ENCODE results near the gene ANKRD2.
"Not testable (repeated sequence)": the region's sequence is repeated elsewhere in the genome, so short reads cannot be mapped to it uniquely, and the experiment has no call there.

Gene ANKRD2

GRCh38 chr10:97549587-97550322 lies 22.8 kb upstream of the ANKRD2 start:
- Histone ChIP-seq H3K4me3 (ENCODE audit: low read depth, low read length) (no peak overlapping the region), H3K9me3 (ENCODE audit: control insufficient read depth, low read length) (no peaks in the 10 kb centered on the region), H3K9ac (no peak overlapping the region)

DNA sequence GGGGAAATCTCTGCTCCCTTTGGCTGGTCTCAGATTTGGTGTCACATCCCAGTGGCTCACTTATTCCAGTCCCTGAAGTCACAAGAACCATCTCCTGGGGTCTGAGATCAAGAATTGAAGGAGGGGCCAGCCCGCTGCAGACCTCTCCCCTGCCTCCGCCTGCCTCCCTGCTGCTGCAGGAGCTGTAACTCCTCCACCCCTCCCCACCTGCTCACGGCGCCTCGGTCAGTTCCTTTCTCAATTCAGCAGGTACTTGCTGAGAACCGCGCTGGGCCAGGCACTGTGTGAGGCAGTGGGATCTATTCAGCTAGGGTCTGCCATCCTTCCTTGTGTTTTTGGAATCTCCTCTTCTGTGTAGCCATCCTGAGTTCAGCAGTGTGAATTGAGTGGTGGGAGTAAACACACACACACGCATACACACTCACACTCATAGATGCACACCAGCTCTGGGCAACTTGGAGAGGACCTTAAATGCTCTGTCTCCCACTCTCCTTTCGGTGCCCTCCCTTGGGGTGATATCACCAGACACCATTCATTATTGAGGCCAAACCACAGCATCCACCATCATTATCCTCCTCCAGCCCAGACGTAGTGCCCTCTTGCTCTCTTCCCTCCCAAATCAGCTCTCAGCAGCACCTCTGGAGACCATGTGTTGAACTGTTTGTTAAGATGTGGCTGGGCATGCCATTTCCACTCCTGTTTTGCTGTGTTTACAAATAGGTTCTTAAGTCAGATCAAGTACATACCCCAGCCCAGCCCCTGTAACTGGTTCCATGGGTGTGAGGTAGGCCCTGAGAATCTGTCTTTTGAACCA lies 22.0 kb upstream of the ANKRD2 start:
- Histone ChIP-seq H2AFZ (no peak overlapping the region), H3K4me2 (ENCODE audit: low read length) (no peak overlapping the region), H3K9me3 (ENCODE audit: control insufficient read depth, low read length) (no peaks in the 10 kb centered on the region), H3K9ac (no peak overlapping the region), H3K36me3 (ENCODE audit: control insufficient read depth, insufficient read depth, low read length) (no peaks in the 10 kb centered on the region), H3K4me1 (peaks cover 4% of the 10 kb centered on the region), H3K4me3 (ENCODE audit: low read depth, low read length) (no peak overlapping the region), H3K79me2 (peaks cover 2% of the 10 kb centered on the region), H3K27ac (no peak overlapping the region), H3K27me3 (ENCODE audit: control insufficient read depth, insufficient read depth, low read length) (no peaks in the 10 kb centered on the region)
- TF ChIP-seq CTCF (IDR thresholded peaks at IDR 0.05), result no peak

More at GRCh38 chr10:97549587-97550322, 22.8 kb upstream of the ANKRD2 start:
- Histone ChIP-seq H3K4me2 (ENCODE audit: low read length) (no peak overlapping the region), H3K36me3 (ENCODE audit: control insufficient read depth, insufficient read depth, low read length) (no peaks in the 10 kb centered on the region), H2AFZ (peak overlapping the region; percentile 2), H3K79me2 (peaks cover 2% of the 10 kb centered on the region), H3K27ac (no peak overlapping the region), H3K27me3 (ENCODE audit: control insufficient read depth, insufficient read depth, low read length) (no peaks in the 10 kb centered on the region), H3K4me1 (peaks cover 4% of the 10 kb centered on the region)
- TF ChIP-seq CTCF (IDR thresholded peaks at IDR 0.05), result no peak

DNA sequence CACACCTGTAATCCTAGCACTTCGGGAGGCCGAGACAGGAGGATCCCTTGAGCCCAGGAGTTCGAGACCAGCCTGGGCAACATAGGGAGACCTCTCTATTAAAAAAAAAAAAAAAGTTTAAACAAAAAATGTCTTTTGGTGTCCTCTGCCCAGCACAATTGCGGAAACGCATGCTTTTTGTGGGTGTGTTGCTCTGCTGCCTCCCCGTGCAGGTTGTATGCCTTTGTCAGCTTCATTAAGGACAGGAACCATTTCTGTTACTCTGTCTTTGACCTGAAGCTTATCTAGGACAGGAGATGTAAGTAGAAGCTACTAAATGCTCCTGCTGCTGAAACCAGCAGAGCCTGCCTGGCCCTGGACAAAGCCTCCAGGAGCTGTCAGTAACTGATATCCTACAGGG lies 21.3 kb upstream of the ANKRD2 start:
- Histone ChIP-seq H3K79me2 (peaks cover 2% of the 10 kb centered on the region), H3K27ac (no peak overlapping the region), H3K9ac (no peak overlapping the region), H3K4me1 (peaks cover 4% of the 10 kb centered on the region), H3K4me2 (ENCODE audit: low read length) (no peak overlapping the region), H3K36me3 (ENCODE audit: control insufficient read depth, insufficient read depth, low read length) (no peaks in the 10 kb centered on the region), H3K27me3 (ENCODE audit: control insufficient read depth, insufficient read depth, low read length) (no peaks in the 10 kb centered on the region), H3K4me3 (ENCODE audit: low read depth, low read length) (no peak overlapping the region), H3K9me3 (ENCODE audit: control insufficient read depth, low read length) (no peaks in the 10 kb centered on the region), H2AFZ (no peak overlapping the region)
- no peak for TF ChIP-seq CTCF (IDR thresholded peaks at IDR 0.05)

DNA sequence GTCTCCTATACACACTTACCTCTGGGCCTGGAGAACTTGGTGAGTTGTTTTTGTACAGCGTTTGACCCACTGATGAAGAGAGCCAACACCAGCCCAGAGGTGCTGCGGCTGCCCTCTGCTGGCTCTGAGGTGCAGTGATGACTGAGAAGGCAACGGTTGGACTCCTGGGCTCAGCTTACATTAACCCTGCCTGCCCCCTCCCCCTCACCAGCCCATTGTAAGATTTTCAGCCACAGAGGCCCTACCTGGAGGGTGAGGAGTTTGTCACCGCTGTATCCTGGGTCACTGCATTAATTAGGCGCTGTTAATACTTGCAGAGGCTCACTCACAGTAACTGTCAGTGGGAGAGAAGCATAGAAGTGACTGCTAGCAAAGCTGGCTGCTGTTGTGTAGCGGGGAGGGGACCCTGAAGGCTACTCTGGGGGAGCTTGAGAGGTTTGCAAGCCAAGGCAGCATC lies 19.0 kb upstream of the ANKRD2 start:
- no peak overlapping the region for H3K9ac ChIP-seq

GRCh38 chr10:97554336-97554735 lies 18.2 kb upstream of the ANKRD2 start:
- H3K9me3 ChIP-seq (ENCODE audit: control insufficient read depth, low read length); H2AFZ ChIP-seq; H3K4me3 ChIP-seq (ENCODE audit: low read depth, low read length); H3K27ac ChIP-seq; H3K4me2 ChIP-seq (ENCODE audit: low read length); H3K9ac ChIP-seq; H3K4me1 ChIP-seq; H3K36me3 ChIP-seq (ENCODE audit: control insufficient read depth, insufficient read depth, low read length); H3K79me2 ChIP-seq; H3K27me3 ChIP-seq (ENCODE audit: control insufficient read depth, insufficient read depth, low read length): not testable (repeated sequence)

More for the DNA sequence above, 19.0 kb upstream of the ANKRD2 start:
- no peak overlapping the region for H3K27ac ChIP-seq
- no peaks in the 10 kb centered on the region for H3K79me2 ChIP-seq
- no peaks in the 10 kb centered on the region for H3K36me3 ChIP-seq (ENCODE audit: control insufficient read depth, insufficient read depth, low read length)
- no peak overlapping the region for H3K4me3 ChIP-seq (ENCODE audit: low read depth, low read length)
- TF ChIP-seq CTCF (IDR thresholded peaks at IDR 0.05), result peak; percentile 77
- H3K9me3 ChIP-seq (ENCODE audit: control insufficient read depth, low read length), result no peaks in the 10 kb centered on the region
- H3K4me1 ChIP-seq, result peaks cover 4% of the 10 kb centered on the region
- no peaks in the 10 kb centered on the region for H3K27me3 ChIP-seq (ENCODE audit: control insufficient read depth, insufficient read depth, low read length)
- H3K4me2 ChIP-seq (ENCODE audit: low read length), result no peak overlapping the region
- peak overlapping the region; percentile 9 for H2AFZ ChIP-seq

DNA sequence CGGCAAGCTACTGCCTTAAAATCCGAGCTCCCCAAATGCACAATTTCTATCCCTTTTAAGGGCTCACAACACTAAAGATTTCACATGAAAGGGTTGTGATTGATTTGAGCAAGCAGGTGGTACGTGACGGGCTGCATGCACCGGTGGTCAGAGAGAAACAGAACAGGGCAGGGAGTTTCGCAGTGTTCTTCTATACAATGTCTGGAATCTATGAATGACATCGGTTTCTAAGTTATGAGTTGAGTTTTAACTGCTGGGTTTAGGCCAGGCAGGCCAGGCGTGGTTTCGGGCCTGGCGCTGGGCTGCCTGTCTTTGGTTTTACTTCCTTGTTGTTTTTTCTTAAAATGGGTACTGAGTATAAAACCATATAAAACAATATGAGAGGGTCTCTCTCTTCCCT lies 17.0 kb upstream of the ANKRD2 start:
- H3K4me3 ChIP-seq (ENCODE audit: low read depth, low read length); H3K79me2 ChIP-seq; H3K27me3 ChIP-seq (ENCODE audit: control insufficient read depth, insufficient read depth, low read length); H3K4me1 ChIP-seq; H3K9me3 ChIP-seq (ENCODE audit: control insufficient read depth, low read length); H3K4me2 ChIP-seq (ENCODE audit: low read length); H3K36me3 ChIP-seq (ENCODE audit: control insufficient read depth, insufficient read depth, low read length); H3K27ac ChIP-seq; H2AFZ ChIP-seq; H3K9ac ChIP-seq: not testable (repeated sequence)

DNA sequence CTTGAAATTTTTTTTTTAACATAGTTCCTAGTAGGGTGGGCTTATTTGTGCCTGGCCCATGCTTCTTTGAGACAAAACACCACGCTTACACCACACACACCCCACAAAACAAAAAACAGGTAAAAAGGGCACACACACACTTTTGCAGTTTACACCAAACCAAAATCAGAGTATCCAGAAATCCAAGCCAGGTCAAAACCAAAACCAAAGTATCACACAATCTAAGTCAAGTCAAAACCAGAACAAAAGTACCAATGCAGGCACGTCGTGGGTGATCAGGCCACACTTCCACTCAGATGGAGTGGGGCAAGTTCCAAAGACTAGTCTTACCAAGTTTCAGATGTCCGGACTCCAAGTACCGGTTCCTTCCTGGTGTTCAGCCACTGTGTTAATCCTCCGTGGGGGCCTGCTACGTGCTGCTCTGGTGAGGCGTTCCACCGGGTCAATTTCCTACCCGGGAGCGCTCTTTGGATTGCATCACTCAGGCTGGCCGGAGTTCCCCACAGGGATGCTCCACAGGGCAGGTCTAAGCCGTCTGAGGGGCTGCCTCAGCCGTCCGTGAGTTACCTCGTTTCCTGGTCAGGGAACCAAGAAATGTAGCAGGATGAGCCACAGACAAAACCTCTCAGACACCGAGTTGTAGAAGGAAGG lies 11.7 kb upstream of the ANKRD2 start:
- not testable (repeated sequence) for H3K4me3 ChIP-seq (ENCODE audit: low read depth, low read length)

More for the DNA sequence above, 11.7 kb upstream of the ANKRD2 start:
- not testable (repeated sequence) for H3K27ac ChIP-seq; H3K9me3 ChIP-seq (ENCODE audit: control insufficient read depth, low read length); H3K9ac ChIP-seq; H3K36me3 ChIP-seq (ENCODE audit: control insufficient read depth, insufficient read depth, low read length); H3K4me1 ChIP-seq; H3K79me2 ChIP-seq; H3K27me3 ChIP-seq (ENCODE audit: control insufficient read depth, insufficient read depth, low read length); H2AFZ ChIP-seq; H3K4me2 ChIP-seq (ENCODE audit: low read length)
